AG04450 (cell line): ENCODE measurements around the gene SLC35F3. TPM values are rescaled to one million over a fixed set of nuclear protein-coding genes. Genes with fewer than 3 reads are reported as not detected.

ENCODE experiments used
- CTCF ChIA-PET: fragments of 300-600, 350-600 bp; formaldehyde crosslinking; extraction: SDS; loops from one replicate; lab custom pipeline; 2022; ENCODE audit warnings: antibody characterized with exemption, inconsistent platforms; lab: Charles Lee
- POLR2A ChIA-PET: fragments of 350-600 bp; formaldehyde crosslinking; extraction: SDS; loops from one replicate; lab custom pipeline; 2021; ENCODE audit warnings: antibody characterized with exemption, inconsistent platforms; lab: Yijun Ruan, JAX
- DNase-seq: peaks from one replicate; pipeline ENCODE4 v3.0.0-alpha.2; 2011; ENCODE audit warnings: low read depth, low spot score
- H3K27ac ChIP-seq: one replicate; pipeline ENCODE4 v1.5.1; 2012; ENCODE audit warnings: low read depth, low read length, control low read depth
- H3K27me3 ChIP-seq: one replicate; pipeline ENCODE4 v1.6.0; 2012; ENCODE audit warnings: low read length; ENCODE audit not compliant: control insufficient read depth, insufficient read depth
- H3K4me3 ChIP-seq: 2 replicates; pipeline ENCODE4 v1.5.1; 2011; ENCODE audit warnings: mild to moderate bottlenecking, low read depth, low read length, control low read depth
- H3K9me3 ChIP-seq: 2 replicates; pipeline ENCODE4 v1.5.1; 2012; ENCODE audit warnings: low read length; ENCODE audit not compliant: control insufficient read depth, insufficient read depth
- polyA plus RNA-seq: library from polyadenylated mRNA; depleted of rRNA; stranded (reverse); fragments of >200 nt; gene quantifications from 2 replicates; pipeline ENCODE4 v1.2.3, GENCODE V29; 2011
- TF ChIP-seq, protein P1 (sequence below): IDR thresholded peaks from 2 replicates; pipeline ENCODE4 v1.5.1; 2011; ENCODE audit warnings: low read depth, low read length, control low read depth, inconsistent platforms

Gene SLC35F3
- polyA plus RNA-seq, 1 experiment = 0.04 TPM

DNA sequence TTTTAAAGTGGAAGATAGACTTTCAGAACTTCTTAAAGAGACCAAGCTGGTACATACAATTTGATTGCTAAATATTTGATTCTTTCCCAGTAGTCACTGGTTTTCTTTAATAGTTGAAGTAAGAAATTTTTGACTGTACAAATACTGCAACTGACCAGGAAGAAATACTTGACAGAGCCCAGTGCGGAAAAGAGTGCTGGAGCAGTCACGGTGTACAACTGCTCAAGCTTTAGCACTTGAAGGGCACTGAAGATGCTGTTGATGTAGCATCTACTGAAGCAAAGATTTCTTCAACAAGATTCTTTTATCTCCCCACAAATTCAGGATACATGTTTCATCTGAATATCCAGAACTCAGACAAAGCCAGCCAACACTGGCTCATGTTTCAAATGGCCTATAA lies 41.5 kb downstream of the SLC35F3 start:
- ChIA-PET POLR2A (no interaction called here), CTCF (no interaction called here)
- TF ChIP-seq, protein P1, sequence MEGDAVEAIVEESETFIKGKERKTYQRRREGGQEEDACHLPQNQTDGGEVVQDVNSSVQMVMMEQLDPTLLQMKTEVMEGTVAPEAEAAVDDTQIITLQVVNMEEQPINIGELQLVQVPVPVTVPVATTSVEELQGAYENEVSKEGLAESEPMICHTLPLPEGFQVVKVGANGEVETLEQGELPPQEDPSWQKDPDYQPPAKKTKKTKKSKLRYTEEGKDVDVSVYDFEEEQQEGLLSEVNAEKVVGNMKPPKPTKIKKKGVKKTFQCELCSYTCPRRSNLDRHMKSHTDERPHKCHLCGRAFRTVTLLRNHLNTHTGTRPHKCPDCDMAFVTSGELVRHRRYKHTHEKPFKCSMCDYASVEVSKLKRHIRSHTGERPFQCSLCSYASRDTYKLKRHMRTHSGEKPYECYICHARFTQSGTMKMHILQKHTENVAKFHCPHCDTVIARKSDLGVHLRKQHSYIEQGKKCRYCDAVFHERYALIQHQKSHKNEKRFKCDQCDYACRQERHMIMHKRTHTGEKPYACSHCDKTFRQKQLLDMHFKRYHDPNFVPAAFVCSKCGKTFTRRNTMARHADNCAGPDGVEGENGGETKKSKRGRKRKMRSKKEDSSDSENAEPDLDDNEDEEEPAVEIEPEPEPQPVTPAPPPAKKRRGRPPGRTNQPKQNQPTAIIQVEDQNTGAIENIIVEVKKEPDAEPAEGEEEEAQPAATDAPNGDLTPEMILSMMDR = no peak
- Histone ChIP-seq H3K27ac (no peak overlapping the region), H3K4me3 (no peak overlapping the region), H3K9me3 (peaks cover 14% of the 10 kb centered on the region), H3K27me3 (no peaks in the 10 kb centered on the region)
- DNase-seq = no peak

DNA sequence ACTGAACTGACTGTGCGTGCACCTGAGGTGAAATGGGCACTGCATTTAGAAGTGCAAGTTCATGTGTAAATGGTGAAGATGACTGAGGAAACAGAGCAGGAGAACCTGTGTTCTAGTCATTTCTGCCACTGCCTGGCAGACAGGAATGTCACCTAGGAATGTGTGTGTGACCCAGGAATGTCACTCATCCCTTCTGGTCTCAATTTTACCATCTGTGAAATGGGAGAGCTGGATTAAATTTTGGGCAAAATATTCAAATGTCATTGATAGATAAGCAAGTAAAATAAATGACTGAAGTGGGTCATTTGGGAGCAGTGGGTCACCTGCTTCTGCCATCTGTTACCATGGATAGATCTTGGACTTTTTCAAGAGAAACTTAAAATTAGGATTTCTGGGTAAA lies 42.2 kb downstream of the SLC35F3 start:
- Histone ChIP-seq H3K4me3 (no peak overlapping the region), H3K27me3 (no peaks in the 10 kb centered on the region), H3K27ac (no peak overlapping the region), H3K9me3 (peaks cover 14% of the 10 kb centered on the region)
- TF ChIP-seq, protein P1 = no peak
- DNase-seq = no peak
- ChIA-PET POLR2A (no interaction called here), CTCF (no interaction called here)

DNA sequence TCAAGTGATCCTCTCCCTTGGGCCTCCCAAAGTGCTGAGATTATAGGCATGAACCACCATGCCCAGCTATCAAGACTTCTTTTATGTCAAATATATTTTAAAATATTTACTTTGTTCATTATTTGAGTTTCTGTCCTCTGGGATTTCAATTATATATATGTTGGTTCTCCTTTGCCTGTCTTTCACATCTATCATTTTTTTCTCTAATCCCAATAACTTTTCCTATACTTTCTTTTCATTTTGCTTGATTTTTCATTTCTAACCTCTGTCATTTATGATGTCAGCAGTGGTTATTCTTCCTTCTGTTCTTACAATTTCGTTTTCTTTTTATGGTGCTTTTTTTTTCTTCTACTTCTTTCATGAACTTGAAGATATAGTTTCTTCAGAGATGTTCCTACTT lies 47.3 kb downstream of the SLC35F3 start:
- ChIA-PET CTCF (no interaction called here), POLR2A (interaction anchor here (0.6 kb wide), 1 partner anchor 88 kb away, joined by 3 read pairs; no protein-coding TSS in a partner anchor)
- Histone ChIP-seq H3K9me3 (peaks cover 33% of the 10 kb centered on the region), H3K27ac (no peak overlapping the region), H3K4me3 (no peak overlapping the region), H3K27me3 (no peaks in the 10 kb centered on the region)
- TF ChIP-seq, protein P1 = no peak
- DNase-seq = no peak

DNA sequence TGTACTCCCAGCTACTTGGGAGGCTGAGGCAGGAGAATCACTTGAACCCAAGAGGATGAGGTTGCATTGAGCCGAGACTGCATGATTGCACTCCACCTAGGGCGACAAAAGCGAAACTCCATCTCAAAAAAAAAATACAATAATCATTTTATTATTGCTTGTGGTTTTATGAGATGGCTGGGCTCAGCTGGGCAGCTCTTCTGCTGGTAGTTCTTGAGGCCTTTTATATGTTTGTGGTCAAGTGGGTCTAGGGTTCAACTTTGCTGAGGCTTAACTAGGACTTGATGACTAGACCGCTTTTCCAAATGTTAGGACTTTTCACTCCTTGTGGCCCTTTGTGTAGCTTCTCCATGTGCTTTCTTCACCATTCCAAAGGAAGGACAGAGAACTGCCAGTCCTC lies 53.2 kb downstream of the SLC35F3 start:
- no peak for DNase-seq
- POLR2A ChIA-PET = no interaction called here
- Histone ChIP-seq H3K27me3 (no peaks in the 10 kb centered on the region), H3K27ac (no peak overlapping the region), H3K9me3 (peaks cover 41% of the 10 kb centered on the region), H3K4me3 (no peak overlapping the region)
- CTCF ChIA-PET = no interaction called here
- TF ChIP-seq, protein P1 = no peak

DNA sequence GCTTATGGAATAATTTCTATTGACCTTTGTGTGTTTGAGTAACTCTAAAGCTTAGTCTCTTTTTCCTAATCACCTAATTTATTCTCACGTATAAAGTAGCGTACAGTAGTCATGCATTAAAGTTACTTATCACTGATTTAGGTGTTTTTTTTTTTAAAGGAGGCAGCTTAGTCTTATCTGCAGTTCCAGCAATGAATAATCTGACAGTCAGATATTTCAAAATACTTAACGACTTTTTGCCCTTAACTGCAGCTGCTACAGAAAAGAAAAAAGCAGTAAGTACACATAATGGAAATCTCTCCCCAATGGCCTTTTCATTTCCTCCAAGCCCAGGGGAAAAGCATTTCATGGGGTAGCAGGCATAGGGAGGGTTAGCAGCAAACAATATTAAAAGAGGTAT lies 54.6 kb downstream of the SLC35F3 start:
- DNase-seq = no peak
- TF ChIP-seq, protein P1 = no peak
- H3K4me3 ChIP-seq = no peak overlapping the region
- POLR2A ChIA-PET = no interaction called here
- H3K27me3 ChIP-seq = no peaks in the 10 kb centered on the region
- CTCF ChIA-PET = interaction anchor here (0.8 kb wide), 1 partner anchor 155 kb away, joined by 3 read pairs; no protein-coding TSS in a partner anchor
- no peak overlapping the region for H3K27ac ChIP-seq
- peaks cover 43% of the 10 kb centered on the region for H3K9me3 ChIP-seq
